Measurements from ENCODE around the gene DIAPH2.

DIAPH2 gene

GRCh38 chrX:96743367-96744073 lies 58.9 kb downstream of the DIAPH2 start (continued):
- TF ChIP-seq, protein P1, sequence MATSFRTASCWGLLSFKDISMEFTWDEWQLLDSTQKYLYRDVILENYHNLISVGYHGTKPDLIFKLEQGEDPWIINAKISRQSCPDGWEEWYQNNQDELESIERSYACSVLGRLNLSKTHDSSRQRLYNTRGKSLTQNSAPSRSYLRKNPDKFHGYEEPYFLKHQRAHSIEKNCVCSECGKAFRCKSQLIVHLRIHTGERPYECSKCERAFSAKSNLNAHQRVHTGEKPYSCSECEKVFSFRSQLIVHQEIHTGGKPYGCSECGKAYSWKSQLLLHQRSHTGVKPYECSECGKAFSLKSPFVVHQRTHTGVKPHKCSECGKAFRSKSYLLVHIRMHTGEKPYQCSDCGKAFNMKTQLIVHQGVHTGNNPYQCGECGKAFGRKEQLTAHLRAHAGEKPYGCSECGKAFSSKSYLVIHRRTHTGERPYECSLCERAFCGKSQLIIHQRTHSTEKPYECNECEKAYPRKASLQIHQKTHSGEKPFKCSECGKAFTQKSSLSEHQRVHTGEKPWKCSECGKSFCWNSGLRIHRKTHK (tag by site-specific recombination; IDR thresholded peaks at IDR 0.05), result no peak
- TF ChIP-seq ZNF169 (tag by site-specific recombination; IDR thresholded peaks at IDR 0.05) (no peak), ZNF529 (tag by site-specific recombination; IDR thresholded peaks at IDR 0.05; ENCODE audit: insufficient replicate concordance) (no peak)

- TF ChIP-seq ZNF843 (tag by site-specific recombination; IDR thresholded peaks at IDR 0.05) (no peak), ZNF585B (tag by site-specific recombination; IDR thresholded peaks at IDR 0.05) (no peak)
- POLR2A ChIA-PET, result no interaction called here
- no peak overlapping the region for H3K4me3 ChIP-seq (ENCODE audit: low read depth, low read length)
Measured at GRCh38 chrX:96752781-96753180, 68.1 kb downstream of the DIAPH2 start.

DNA sequence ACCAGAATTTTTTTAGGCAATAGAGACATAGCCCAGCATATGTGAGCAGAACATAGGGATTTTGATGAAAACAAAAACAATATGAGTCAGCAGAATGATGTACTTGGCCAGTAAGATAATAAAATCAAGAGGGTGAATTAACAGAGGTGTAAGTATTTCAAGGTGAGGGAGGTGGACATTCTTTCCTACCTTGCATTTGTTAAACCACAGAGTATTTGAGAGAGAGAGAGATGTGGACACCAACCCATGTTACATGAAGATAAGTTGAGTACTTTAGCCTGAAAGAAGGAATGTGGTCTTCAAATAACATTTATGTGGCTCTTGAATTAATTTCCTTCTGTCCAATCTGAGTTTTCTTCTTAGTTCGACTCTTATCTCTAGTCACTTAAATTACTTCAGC lies 68.6 kb downstream of the DIAPH2 start:
- Histone ChIP-seq H3K4me3 (ENCODE audit: low read depth, low read length) (no peak overlapping the region), H3K4me1 (ENCODE audit: control insufficient read depth, insufficient read depth, low read length) (no peaks in the 10 kb centered on the region), H3K9me3 (ENCODE audit: control insufficient read depth, insufficient read depth, low read depth, low read length) (no peaks in the 10 kb centered on the region), H3K27ac (ENCODE audit: extremely low read depth, low read depth, low read length) (no peak overlapping the region), H3K36me3 (ENCODE audit: control insufficient read depth in 2 of 2, insufficient read depth in 1 of 2, low read length in 2 of 2) (no peaks in the 10 kb centered on the region; a peak in 1 of 3 replicates)
- POLR2A ChIA-PET, result no interaction called here
- TF ChIP-seq, protein P2, sequence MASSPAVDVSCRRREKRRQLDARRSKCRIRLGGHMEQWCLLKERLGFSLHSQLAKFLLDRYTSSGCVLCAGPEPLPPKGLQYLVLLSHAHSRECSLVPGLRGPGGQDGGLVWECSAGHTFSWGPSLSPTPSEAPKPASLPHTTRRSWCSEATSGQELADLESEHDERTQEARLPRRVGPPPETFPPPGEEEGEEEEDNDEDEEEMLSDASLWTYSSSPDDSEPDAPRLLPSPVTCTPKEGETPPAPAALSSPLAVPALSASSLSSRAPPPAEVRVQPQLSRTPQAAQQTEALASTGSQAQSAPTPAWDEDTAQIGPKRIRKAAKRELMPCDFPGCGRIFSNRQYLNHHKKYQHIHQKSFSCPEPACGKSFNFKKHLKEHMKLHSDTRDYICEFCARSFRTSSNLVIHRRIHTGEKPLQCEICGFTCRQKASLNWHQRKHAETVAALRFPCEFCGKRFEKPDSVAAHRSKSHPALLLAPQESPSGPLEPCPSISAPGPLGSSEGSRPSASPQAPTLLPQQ (tag by site-specific recombination; IDR thresholded peaks at IDR 0.05), result no peak
- TF ChIP-seq ZEB2 (tag by site-specific recombination; IDR thresholded peaks at IDR 0.05), result no peak
- no peak for TF ChIP-seq ZNF140 (tag by site-specific recombination; IDR thresholded peaks at IDR 0.05)
- TF ChIP-seq ZFHX2 (tag by site-specific recombination; conservative IDR thresholded peaks at IDR 0.05), result no peak
- no peak for TF ChIP-seq ZNF518A (tag by site-specific recombination; conservative IDR thresholded peaks at IDR 0.05; ENCODE audit: low read depth)
- no peak for TF ChIP-seq ZNF830 (tag by site-specific recombination; IDR thresholded peaks at IDR 0.05; ENCODE audit: low read depth)
- TF ChIP-seq ZNF223 (tag by site-specific recombination; IDR thresholded peaks at IDR 0.05), result no peak
- TF ChIP-seq ZFP69B (tag by site-specific recombination; IDR thresholded peaks at IDR 0.05), result no peak
- TF ChIP-seq, protein P3, sequence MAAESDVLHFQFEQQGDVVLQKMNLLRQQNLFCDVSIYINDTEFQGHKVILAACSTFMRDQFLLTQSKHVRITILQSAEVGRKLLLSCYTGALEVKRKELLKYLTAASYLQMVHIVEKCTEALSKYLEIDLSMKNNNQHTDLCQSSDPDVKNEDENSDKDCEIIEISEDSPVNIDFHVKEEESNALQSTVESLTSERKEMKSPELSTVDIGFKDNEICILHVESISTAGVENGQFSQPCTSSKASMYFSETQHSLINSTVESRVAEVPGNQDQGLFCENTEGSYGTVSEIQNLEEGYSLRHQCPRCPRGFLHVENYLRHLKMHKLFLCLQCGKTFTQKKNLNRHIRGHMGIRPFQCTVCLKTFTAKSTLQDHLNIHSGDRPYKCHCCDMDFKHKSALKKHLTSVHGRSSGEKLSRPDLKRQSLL (tag by site-specific recombination; IDR thresholded peaks at IDR 0.05), result no peak
- no peak for TF ChIP-seq ZNF394 (tag by site-specific recombination; IDR thresholded peaks at IDR 0.05; ENCODE audit: borderline replicate concordance)
- TF ChIP-seq ZNF501 (tag by site-specific recombination; IDR thresholded peaks at IDR 0.05), result no peak
- no peak for TF ChIP-seq CTCF (tag by site-specific recombination; IDR thresholded peaks at IDR 0.05)
- TF ChIP-seq REPIN1 (tag by site-specific recombination; IDR thresholded peaks at IDR 0.05; ENCODE audit: low read depth), result no peak
- no peak for TF ChIP-seq KLF17 (tag by site-specific recombination; IDR thresholded peaks at IDR 0.05)
- CTCF ChIA-PET, result interaction anchor here (0.6 kb wide), 1 partner anchor 76 kb away, joined by 3 read pairs; no protein-coding TSS in a partner anchor

More at GRCh38 chrX:96752781-96753180, 68.1 kb downstream of the DIAPH2 start:
- no peaks in the 10 kb centered on the region for H3K9me3 ChIP-seq (ENCODE audit: control insufficient read depth, insufficient read depth, low read depth, low read length)
- no peak overlapping the region for H3K27ac ChIP-seq (ENCODE audit: extremely low read depth, low read depth, low read length)
- CTCF ChIA-PET, result interaction anchor here (0.6 to 0.9 kb wide), 2 partner anchors 14 to 76 kb away, joined by 3 to 4 read pairs; no protein-coding TSS in a partner anchor
- H3K4me1 ChIP-seq (ENCODE audit: control insufficient read depth, insufficient read depth, low read length), result no peaks in the 10 kb centered on the region
- H3K36me3 ChIP-seq (ENCODE audit: control insufficient read depth in 2 of 2, insufficient read depth in 1 of 2, low read length in 2 of 2), result no peaks in the 10 kb centered on the region; a peak in 1 of 3 replicates

Measured in HEK293 (cell line).